GM10248 (cell line): ENCODE measurements around the gene PDE4D.

Source experiments
- CTCF ChIA-PET: fragments of 300-600 bp; sonication (Branson Sonifier 250); formaldehyde crosslinking; extraction: SDS; loops from one replicate; lab custom pipeline; 2021; ENCODE audit warnings: antibody characterized with exemption; lab: Yijun Ruan, JAX
- POLR2A ChIA-PET: fragments of 350-650 bp; sonication (Branson Sonifier 250); formaldehyde crosslinking; extraction: SDS; loops from one replicate; lab custom pipeline; 2020; ENCODE audit warnings: antibody characterized with exemption; lab: Yijun Ruan, JAX
- DNase-seq: peaks from one replicate; pipeline ENCODE4 v3.0.0; 2012; ENCODE audit errors: extremely low spot score
- TF ChIP-seq, protein P1 (sequence below): IDR thresholded peaks from 2 replicates; pipeline ENCODE4 v1.5.1; 2012; ENCODE audit warnings: mild to moderate bottlenecking, low read depth; ENCODE audit errors: extremely low read depth, missing control alignments, control extremely low read depth

The PDE4D gene

GRCh38 chr5:59169768-59170150 lies 723.8 kb downstream of the PDE4D start:
- CTCF ChIA-PET, result interaction anchor here (1.0 to 1.7 kb wide), 3 partner anchors 11 to 283 kb away, joined by 3 to 6 read pairs (median 4); no protein-coding TSS in a partner anchor
- TF ChIP-seq, protein P1, sequence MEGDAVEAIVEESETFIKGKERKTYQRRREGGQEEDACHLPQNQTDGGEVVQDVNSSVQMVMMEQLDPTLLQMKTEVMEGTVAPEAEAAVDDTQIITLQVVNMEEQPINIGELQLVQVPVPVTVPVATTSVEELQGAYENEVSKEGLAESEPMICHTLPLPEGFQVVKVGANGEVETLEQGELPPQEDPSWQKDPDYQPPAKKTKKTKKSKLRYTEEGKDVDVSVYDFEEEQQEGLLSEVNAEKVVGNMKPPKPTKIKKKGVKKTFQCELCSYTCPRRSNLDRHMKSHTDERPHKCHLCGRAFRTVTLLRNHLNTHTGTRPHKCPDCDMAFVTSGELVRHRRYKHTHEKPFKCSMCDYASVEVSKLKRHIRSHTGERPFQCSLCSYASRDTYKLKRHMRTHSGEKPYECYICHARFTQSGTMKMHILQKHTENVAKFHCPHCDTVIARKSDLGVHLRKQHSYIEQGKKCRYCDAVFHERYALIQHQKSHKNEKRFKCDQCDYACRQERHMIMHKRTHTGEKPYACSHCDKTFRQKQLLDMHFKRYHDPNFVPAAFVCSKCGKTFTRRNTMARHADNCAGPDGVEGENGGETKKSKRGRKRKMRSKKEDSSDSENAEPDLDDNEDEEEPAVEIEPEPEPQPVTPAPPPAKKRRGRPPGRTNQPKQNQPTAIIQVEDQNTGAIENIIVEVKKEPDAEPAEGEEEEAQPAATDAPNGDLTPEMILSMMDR, result no peak
- POLR2A ChIA-PET, result no interaction called here
- no peak for DNase-seq

GRCh38 chr5:59169081-59169767 lies 724.3 kb downstream of the PDE4D start:
- no peak for DNase-seq
- CTCF ChIA-PET, result interaction anchor here (0.5 to 1.7 kb wide), 4 partner anchors 12 to 283 kb away, joined by 3 to 6 read pairs (median 4); no protein-coding TSS in a partner anchor
- TF ChIP-seq, protein P1, result no peak
- POLR2A ChIA-PET, result no interaction called here

DNA sequence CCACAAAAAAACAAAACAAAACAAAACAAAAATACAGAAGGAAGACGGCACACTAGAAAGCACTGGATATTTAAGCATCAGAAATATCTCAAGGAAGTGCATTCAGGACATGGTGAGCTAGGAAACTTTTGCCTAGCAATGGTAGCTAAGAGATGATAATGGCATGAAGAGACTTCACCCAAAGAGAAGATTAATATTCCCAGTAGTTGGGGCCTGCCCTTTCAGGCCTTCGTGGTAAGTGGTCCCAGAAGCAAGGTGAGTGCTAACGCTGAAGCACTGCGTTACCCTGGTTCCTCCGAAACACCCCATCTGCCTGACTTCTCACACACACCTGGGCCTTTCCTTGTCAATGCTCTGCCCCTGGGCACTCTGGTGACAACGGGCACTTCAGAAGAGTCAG lies 725.5 kb downstream of the PDE4D start:
- TF ChIP-seq, protein P1, result no peak
- CTCF ChIA-PET, result interaction anchor here (1.5 to 1.7 kb wide), 3 partner anchors 12 to 20 kb away, joined by 4 to 9 read pairs (median 4); no protein-coding TSS in a partner anchor
- no peak for DNase-seq
- POLR2A ChIA-PET, result no interaction called here

DNA sequence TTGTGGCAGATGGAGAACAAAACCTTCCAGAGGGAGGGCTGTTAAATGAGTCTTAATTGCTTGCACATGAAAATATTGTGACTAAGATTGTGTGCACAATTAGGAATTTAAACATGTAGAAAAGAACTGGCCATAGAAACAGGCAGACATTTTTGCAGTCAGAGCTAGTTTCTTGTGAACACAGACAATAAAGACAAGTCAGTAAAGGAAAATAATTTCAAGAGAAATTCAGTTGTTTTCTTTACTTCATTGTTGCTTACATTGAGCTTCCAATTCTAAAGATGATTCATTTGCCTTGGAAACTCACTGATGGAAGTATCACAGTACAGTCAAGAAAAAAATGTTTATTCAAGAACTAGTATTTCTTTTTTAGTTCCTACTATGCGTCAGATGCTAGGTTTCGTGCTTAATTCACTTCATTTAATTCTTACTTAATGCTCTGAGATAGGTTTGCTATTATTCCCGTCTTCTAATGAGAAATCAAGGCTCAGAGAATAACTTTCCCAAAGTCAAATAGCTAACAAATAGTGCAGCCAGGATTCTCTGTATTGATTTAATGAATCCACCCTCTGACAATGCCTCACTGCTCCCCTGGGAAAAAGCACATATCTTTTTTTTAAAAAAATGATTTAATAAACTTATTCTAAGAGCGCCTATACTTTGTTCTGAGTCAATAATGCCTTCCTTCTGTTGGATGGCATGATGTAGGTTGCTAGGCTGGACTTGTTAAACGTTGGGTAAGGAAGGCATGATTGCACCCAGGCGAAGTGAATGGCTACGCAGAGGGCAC lies 729.3 kb downstream of the PDE4D start:
- DNase-seq, result no peak
- ChIA-PET CTCF (interaction anchor here (1.3 to 1.5 kb wide), 2 partner anchors 10 to 12 kb away, joined by 3 to 6 read pairs; no protein-coding TSS in a partner anchor), POLR2A (no interaction called here)
- TF ChIP-seq, protein P1, result no peak

DNA sequence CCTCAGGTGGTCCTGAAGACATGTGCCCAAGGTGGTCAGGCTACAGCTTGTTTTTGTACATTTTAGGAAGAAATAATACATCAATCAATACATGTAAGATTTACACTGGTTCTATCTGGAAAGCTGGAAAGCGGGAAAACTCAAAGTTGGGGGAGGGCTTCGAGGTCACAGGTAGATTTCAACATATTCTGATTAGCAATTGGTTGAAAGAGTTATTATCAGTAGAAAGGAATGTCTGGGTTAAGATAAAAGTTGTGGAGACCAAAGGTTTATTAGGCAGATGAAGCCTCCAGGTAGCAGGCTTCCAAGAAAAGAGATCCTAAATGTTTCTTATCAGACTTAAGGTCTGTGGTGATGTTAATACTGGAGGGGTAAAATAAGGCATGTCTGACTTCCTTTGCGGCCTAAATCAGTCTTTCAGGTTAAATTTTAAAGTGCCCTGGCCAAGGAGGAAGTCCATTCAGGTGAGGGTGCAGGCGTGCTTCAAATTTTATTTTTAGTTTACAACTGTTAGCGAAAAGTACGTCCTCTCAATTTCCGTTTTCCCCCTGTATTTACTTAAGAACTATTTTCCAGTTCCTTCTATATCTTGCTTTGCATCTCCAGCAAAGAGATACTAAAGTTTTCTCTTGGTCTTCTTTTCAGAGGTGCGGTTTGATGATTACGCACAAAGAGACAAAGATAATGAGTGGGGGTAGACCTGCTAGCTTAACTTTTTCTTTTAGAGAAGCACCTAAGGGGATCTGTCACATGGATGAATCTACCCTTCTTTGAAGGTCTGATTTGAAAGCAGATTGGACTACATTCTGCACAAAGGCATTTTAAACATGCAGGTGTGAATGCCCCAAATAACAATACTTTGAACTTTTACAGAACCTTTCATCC lies 732.1 kb downstream of the PDE4D start:
- DNase-seq, result no peak
- ChIA-PET POLR2A (no interaction called here), CTCF (interaction anchor here (0.7 to 2.8 kb wide), 4 partner anchors 12 to 119 kb away, joined by 3 to 7 read pairs (median 6); no protein-coding TSS in a partner anchor)

More for the DNA sequence above, 732.1 kb downstream of the PDE4D start:
- TF ChIP-seq, protein P1, result no peak
